NCI-H1930 (cell line): ENCODE results near the gene IL11.
"Not testable (repeated sequence)": the region's sequence is repeated elsewhere in the genome, so short reads cannot be mapped to it uniquely, and the experiment has no call there.

Experiments used
- DNase-seq, 2 experiments: peaks; one replicate each; lab custom pipeline; 2025; lab: John Stamatoyannopoulos, UW

The IL11 gene

DNA sequence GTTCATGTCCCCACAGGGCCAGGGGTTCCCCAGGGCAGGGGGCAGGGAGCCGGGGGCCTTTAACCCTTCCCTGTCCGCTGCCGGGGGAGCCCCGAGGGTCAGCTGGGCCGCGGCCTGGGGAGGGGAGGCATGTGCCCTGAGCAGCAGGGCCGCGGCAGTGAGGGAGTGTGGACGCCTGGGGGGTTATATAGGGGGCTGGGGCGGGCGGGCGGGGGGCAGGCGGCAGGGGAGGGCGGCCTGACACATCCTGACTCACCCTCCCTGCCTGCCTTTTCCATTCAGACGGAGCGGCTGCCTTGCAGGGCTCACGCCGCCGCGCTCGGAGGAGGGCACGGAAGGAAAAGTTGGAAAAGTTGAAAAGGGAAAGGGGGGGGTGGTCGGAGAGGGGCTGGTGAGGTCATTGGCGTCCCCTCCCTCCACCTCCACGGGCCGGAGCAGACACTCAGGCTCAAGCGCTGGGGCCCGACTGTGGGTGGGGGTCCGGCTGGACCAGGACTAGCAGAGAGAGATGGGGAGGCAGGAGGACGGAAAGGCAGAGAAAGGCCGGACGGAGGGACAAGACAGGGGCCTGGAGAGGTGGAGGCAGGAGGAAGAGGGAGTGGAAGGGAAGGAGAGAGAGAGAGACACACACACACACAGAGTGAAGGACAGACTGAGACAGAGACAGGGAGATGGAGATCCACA is at the start of gene IL11:
TSS of gene IL11 (minus strand) at position 159 of the 684 bp plus-strand sequence. CDS start at position 6, 153 bp downstream.
- DNase-seq, result no peak

GRCh38 chr19:55419624-55420236 is 49.5 kb upstream of the IL11 start:
- DNase-seq, result no peak

- no peak for DNase-seq
Observed at GRCh38 chr19:55419103-55419502, 48.8 kb upstream of the IL11 start.

DNA sequence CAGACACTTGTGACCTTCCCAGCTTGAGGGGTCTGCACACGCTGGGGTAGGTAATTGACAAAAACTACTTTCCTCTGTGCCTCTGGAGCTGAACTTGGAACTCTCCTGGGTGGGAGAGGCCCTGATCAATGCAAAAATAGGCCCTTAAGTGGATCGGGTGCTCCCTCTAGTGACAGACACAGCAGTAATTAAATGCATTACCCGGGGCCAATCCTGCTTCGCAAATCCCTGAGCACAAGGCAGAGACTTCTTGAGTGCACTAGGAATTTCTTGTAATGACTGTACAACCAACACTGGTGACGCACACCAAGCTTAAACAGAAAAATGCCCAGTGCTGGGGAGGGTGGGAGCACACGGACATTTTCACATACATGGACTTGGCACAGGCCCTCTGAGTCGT is 47.9 kb upstream of the IL11 start:
- DNase-seq, result peak; percentile 34 to 58

GRCh38 chr19:55410168-55410567 is 39.9 kb upstream of the IL11 start:
- no peak for DNase-seq

GRCh38 chr19:55409179-55409578 is 38.9 kb upstream of the IL11 start:
- DNase-seq, result not testable (repeated sequence)

DNA sequence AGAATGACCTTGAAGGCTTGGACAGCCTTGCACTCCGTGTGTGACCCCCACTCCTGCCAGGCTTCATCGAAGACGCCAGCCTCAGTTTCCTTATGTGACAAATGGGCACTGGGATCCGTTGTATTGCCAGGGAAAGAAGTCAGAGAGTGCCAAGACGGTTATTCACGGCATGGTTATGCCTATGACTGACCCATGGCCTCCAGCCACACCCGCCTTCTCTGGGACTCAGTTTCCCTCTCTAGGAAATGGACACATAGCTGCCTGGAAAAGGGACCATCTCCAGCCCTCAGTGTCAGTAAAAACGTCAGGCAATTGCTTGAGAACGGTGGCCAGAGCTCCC is 38.2 kb upstream of the IL11 start:
- no peak for DNase-seq

GRCh38 chr19:55407800-55408532 is 37.7 kb upstream of the IL11 start:
- DNase-seq, result peak; percentile 100

GRCh38 chr19:55407550-55407799 is 37.2 kb upstream of the IL11 start, which contains the start of gene UBE2S:
UBE2S (minus strand) TSS chr19:55407788; CDS start chr19:55407589, 199 bp downstream.
- not testable (repeated sequence) for DNase-seq

- DNase-seq, result no peak
Observed at GRCh38 chr19:55406826-55407549, 36.7 kb upstream of the IL11 start.

GRCh38 chr19:55406091-55406825 is 36.0 kb upstream of the IL11 start:
- DNase-seq, result no peak

DNA sequence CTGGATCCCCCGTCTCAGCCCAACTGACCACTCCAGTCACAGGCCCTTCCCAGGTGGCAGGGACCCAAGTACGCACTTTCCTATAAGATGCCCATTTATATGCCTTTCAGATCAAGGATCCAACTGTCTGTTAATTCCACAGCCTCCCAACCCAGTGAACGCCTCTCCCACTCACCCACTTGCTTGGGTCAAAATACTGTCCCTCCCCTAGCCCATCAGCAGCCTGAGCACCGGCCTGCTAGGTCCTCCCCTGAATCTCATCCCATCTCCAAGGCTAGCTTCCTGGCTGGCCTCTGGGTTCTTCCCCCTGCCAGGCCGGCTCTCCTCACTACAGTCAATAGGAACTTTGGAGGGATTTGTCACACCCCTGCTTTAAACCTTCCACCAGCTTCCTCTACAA is 35.4 kb upstream of the IL11 start:
- no peak for DNase-seq

DNA sequence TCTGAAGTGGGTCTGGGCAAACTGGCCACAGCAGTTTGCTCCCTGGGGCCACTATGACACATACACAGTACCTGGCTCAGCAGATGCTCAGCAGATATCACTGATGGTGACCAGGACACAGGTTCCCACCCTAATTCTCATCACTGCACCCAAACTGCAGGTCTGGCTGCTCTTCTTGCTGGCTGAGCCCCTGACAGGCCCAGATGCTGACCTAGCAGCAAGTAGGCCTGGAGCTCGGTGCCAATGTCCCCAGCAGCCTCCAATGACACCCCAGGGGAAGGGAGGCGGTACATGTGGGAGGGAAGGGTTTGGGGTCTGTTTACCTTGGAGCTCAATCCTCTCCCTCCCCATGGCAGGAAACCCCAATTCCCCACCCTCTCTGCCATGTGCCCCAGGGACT is 32.2 kb upstream of the IL11 start:
- DNase-seq, result no peak

GRCh38 chr19:55401390-55401789 is 31.1 kb upstream of the IL11 start:
- not testable (repeated sequence) for DNase-seq

- DNase-seq, result no peak
Observed at GRCh38 chr19:55400281-55401087, 30.2 kb upstream of the IL11 start.

DNA sequence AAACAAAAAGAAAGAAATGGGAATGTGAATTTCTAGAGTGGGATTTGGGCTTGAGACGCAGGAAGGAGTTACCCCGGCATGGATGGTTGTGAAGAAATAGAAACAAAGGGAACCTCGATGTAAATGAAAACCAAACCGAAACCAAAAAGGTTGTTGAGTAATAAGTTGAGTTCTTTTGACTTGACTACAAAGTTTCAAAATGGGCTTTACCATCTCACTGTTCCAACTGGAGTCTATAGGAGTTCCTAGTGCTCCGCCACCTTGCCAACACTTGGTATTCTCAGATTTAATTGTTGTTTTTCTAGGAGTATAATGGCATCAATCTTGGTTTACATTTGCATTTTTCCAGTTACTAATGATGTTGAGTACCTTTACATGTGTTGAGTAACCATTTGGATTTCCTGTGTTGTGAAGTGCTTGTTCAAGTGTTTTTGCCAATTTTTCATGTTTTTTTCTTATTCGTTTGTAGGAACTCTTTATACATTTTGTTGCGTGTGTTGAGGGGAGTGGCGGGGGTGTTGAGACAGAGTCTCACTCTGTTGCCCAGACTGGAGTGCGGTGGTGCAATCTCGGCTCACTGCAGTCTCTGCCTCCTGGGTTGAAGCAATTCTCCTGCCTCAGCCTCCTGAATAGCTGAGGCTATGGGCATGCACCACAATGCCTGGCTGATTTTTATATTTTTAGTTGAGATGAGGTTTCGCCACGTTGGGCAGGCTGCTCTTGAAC is 28.1 kb upstream of the IL11 start:
- no peak for DNase-seq

DNA sequence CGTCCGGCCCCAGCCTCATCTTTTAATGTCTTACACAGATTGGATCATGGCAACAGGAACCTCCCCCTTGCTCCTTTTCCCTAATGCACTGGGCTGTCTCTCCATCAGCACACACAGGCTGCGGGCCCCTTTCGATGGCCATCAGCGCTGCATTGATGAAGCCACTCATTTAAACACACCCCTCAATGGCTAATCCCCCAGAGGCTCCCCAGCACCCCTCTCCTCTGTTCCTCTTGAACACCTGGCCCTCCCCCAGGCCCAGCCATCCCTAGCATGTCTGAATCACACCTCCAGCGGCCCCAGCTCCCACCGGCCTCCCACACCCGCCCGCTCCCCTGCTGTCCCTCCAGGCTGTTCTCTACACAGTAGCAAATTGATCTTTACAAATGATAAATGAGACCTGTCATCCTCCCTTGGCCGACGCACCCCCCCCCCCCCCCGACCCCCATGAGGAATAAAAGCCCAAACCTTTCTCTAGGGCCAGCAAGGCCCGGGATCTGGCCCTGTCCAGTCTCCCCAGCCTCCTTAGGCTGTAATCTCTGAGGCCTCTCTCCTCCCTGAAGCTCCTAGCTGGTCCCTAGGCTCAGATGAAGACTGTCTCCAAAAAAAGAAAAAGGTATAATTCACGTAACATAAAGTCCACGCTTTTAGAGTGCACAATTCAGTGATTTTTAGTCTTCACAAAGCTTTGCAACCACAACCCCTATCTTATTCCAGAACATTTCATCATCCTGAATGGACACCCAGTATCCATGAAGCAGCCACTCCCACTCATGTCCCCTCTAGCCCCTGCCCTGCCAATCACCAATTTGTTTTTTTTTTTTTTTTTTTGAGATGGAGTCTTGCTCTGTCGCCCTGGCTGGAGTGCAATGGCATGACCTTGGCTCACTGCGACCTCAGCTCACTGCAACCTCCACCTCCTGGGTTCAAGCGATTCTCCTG is 22.8 kb upstream of the IL11 start:
- no peak for DNase-seq

DNA sequence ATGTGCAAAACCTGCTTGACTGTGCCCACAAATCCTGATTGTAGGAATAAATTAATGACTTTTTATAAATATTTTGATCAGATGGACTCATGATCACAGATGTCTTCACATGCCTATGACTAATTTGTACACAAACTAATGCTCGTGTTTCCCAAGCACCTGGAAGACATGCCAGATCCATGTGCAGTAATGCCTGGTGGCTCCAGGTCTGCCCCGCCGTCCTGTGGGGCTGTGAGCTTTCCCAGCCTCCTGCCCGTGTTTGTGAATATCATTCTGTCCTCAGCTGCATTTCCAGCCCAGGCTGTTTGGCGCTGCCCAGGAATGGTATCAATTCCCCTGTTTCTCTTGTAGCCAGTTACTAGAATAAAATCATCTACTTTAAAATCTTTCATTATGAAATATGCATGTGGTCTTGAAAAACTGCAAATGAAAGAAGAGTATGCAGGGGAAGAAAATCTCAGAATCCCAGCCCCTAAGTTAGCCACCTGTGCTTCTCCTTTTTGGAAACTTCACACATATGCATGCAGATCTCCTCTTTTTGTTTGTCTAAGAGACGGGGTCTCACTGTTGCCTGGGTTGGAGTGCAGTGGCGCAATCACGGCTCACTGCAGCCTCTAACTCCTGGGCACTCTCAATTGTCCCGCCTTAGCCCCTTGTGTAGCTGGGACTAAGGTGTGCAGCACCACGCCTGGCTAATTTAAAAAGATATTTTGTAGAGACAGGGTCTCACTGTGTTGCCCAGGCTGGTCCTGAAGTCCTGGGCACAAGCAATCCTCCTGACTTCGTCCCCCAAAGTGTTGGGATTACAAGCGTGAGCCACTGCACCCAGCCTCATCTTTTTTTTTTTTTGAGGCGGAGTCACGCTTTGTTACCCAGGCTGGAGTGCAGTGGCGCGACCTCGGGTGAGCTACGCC is 21.7 kb upstream of the IL11 start:
- DNase-seq, result no peak
